Endodermal cell (in vitro differentiated cells): ENCODE data around the gene XKR8. TPM values are rescaled to one million over a fixed set of nuclear protein-coding genes. Genes with fewer than 3 reads are reported as not detected.
"Not testable (repeated sequence)": the region's sequence is repeated elsewhere in the genome, so short reads cannot be mapped to it uniquely, and the experiment has no call there.

Experiments used
- DNase-seq: peaks from one replicate; pipeline ENCODE4 v3.0.0-alpha.2; 2017
- H3K27ac ChIP-seq: 2 replicates; pipeline ENCODE4 v1.5.1; 2013; ENCODE audit warnings: mild to moderate bottlenecking, low read depth, low read length, moderate library complexity
- H3K27me3 ChIP-seq: 2 replicates; pipeline ENCODE4 v1.6.1; 2013; ENCODE audit warnings: mild to moderate bottlenecking, low read length, moderate library complexity; ENCODE audit not compliant: insufficient read depth, control insufficient read depth, poor library complexity, severe bottlenecking
- H3K36me3 ChIP-seq: 2 replicates; pipeline ENCODE4 v1.7.0; 2013; ENCODE audit warnings: mild to moderate bottlenecking, low read length, moderate library complexity; ENCODE audit not compliant: control insufficient read depth, insufficient read depth
- H3K4me1 ChIP-seq: one replicate; pipeline ENCODE4 v1.7.0; 2013; ENCODE audit warnings: low read length; ENCODE audit not compliant: control insufficient read depth, insufficient read depth
- H3K4me3 ChIP-seq: 2 replicates; pipeline ENCODE4 v1.5.1; 2013; ENCODE audit warnings: mild to moderate bottlenecking, low read length, moderate library complexity
- H3K9ac ChIP-seq: 2 replicates; pipeline ENCODE4 v1.6.1; 2013; ENCODE audit warnings: mild to moderate bottlenecking, low read length, moderate library complexity; ENCODE audit not compliant: poor library complexity, severe bottlenecking; ENCODE audit errors: extremely low read depth
- H3K9me3 ChIP-seq: 2 replicates; pipeline ENCODE4 v1.6.1; 2013; ENCODE audit warnings: mild to moderate bottlenecking, low read length, moderate library complexity; ENCODE audit not compliant: control insufficient read depth
- H3K27ac Mint-ChIP-seq: 2 replicates; pipeline ENCODE4 v1.8.0; 2020; ENCODE audit warnings: mixed read lengths
- H3K27me3 Mint-ChIP-seq: 2 replicates; pipeline ENCODE4 v1.8.0; 2021; ENCODE audit warnings: mild to moderate bottlenecking, mixed read lengths; ENCODE audit not compliant: insufficient read depth
- H3K36me3 Mint-ChIP-seq: 2 replicates; pipeline ENCODE4 v1.8.0; 2020; ENCODE audit warnings: low read depth, mixed read lengths
- H3K4me1 Mint-ChIP-seq: 2 replicates; pipeline ENCODE4 v1.8.0; 2020; ENCODE audit warnings: mixed read lengths
- H3K4me3 Mint-ChIP-seq: 2 replicates; pipeline ENCODE4 v1.8.0; 2020; ENCODE audit warnings: mild to moderate bottlenecking, moderate library complexity, mixed read lengths
- H3K9me3 Mint-ChIP-seq: 2 replicates; pipeline ENCODE4 v1.8.0; 2020; ENCODE audit warnings: mild to moderate bottlenecking, mixed read lengths
- WGBS, 2 experiments: methylation state at CpG; one replicate each; pipeline versions ENCODE4 v1.1.5 to v1.1.7; 2013; ENCODE audit warnings: missing lambda C conversion rate in 2 of 2, mixed read lengths in 1 of 2; ENCODE audit not compliant: insufficient coverage in 1 of 2, insufficient read length in 1 of 2; 5-methylcytosine and 5-hydroxymethylcytosine counted together
- total RNA-seq, 2 donors: library from RNA; stranded (reverse); fragmentation: NEBNext Ultra II Directional in 1 of 2; extraction: Animal tissue kit (Norgen Biotek cat#: 25700) in 1 of 2; gene quantifications; 2 replicates in 1 of 2; 3 replicates in 1 of 2; pipeline ENCODE4 v1.2.1, GENCODE V29; 2021
- TF ChIP-seq, protein P1 (sequence below): fragments of 200-600 bp; sonication (generic); conservative IDR thresholded peaks from 2 replicates; pipeline ENCODE4 v1.5.0; 2021; ENCODE audit warnings: antibody characterized with exemption, mild to moderate bottlenecking

Gene XKR8
- total RNA-seq, 2 donors from 2014 or later, result 17.5 to 17.7 TPM

DNA sequence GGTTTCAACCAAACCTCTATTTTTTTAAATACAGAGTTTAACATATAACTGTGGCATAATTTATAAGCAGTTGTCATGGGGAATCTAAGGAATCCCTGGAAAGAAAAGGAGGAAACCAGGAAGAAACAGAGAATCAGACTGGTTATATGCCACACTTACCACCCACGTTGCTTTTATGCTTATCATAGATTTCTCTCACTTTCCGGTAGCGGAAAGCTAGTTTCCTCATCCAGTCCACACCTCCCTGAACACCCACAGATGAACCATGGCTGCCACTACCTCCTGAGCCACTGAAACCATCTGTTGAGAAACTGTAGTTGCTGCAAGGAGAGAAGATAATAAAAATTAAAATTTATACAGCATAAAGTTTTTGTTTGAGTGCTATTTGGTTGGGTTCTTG, 33.5 kb downstream of the XKR8 start:
- TF ChIP-seq, protein P1, sequence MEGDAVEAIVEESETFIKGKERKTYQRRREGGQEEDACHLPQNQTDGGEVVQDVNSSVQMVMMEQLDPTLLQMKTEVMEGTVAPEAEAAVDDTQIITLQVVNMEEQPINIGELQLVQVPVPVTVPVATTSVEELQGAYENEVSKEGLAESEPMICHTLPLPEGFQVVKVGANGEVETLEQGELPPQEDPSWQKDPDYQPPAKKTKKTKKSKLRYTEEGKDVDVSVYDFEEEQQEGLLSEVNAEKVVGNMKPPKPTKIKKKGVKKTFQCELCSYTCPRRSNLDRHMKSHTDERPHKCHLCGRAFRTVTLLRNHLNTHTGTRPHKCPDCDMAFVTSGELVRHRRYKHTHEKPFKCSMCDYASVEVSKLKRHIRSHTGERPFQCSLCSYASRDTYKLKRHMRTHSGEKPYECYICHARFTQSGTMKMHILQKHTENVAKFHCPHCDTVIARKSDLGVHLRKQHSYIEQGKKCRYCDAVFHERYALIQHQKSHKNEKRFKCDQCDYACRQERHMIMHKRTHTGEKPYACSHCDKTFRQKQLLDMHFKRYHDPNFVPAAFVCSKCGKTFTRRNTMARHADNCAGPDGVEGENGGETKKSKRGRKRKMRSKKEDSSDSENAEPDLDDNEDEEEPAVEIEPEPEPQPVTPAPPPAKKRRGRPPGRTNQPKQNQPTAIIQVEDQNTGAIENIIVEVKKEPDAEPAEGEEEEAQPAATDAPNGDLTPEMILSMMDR, result no peak
- H3K9ac ChIP-seq, result no peak overlapping the region
- no peak overlapping the region for H3K27ac ChIP-seq
- Mint-ChIP-seq H3K4me1 (no peaks in the 10 kb centered on the region), H3K4me3 (no peak overlapping the region), H3K27me3 (no peaks in the 10 kb centered on the region), H3K9me3 (no peaks in the 10 kb centered on the region), H3K27ac (no peak overlapping the region), H3K36me3 (peaks cover 71% of the 10 kb centered on the region)
- no peaks in the 10 kb centered on the region for H3K9me3 ChIP-seq
- H3K4me1 ChIP-seq, result no peaks in the 10 kb centered on the region
- H3K36me3 ChIP-seq, result peaks cover 78% of the 10 kb centered on the region
- no peak overlapping the region for H3K4me3 ChIP-seq
- H3K27me3 ChIP-seq, result no peaks in the 10 kb centered on the region
- WGBS, 2 experiments, result 94% methylated on average over 3 of the region's 3 CpGs; no CpG with 5 or more reads in 1 of the 2 experiments
- no peak for DNase-seq

DNA sequence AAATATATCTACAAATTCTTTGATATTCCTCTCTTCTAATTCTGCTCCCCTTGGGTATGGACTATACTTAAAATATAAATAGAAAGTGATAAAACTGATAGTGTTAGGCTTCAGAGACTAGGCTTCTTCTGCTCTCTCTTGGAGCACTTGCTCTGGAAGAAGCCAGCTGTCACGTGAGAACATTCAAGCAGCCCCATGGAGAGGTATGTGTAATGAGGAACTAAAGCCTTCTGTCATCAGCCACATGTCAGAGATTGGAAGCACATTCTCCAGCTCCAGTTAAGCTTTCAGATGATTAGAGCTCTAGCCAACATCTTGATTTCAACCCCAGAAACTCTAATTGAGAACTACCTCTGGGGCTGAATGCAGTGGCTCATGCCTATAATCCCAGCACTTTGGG, 34.3 kb downstream of the XKR8 start:
- TF ChIP-seq, protein P1, result no peak
- DNase-seq, result no peak
- H3K27me3 ChIP-seq, result no peaks in the 10 kb centered on the region
- Mint-ChIP-seq H3K27ac (no peak overlapping the region), H3K9me3 (no peaks in the 10 kb centered on the region), H3K4me1 (no peaks in the 10 kb centered on the region), H3K4me3 (no peak overlapping the region), H3K27me3 (no peaks in the 10 kb centered on the region), H3K36me3 (peaks cover 67% of the 10 kb centered on the region)
- H3K36me3 ChIP-seq, result peaks cover 75% of the 10 kb centered on the region
- no peaks in the 10 kb centered on the region for H3K4me1 ChIP-seq
- H3K9ac ChIP-seq, result no peak overlapping the region
- no peak overlapping the region for H3K4me3 ChIP-seq
- no peak overlapping the region for H3K27ac ChIP-seq
- H3K9me3 ChIP-seq, result no peaks in the 10 kb centered on the region
- WGBS, 2 experiments, result 90% methylated on average over 1 of the region's 1 CpG; no CpG with 5 or more reads in 1 of the 2 experiments

DNA sequence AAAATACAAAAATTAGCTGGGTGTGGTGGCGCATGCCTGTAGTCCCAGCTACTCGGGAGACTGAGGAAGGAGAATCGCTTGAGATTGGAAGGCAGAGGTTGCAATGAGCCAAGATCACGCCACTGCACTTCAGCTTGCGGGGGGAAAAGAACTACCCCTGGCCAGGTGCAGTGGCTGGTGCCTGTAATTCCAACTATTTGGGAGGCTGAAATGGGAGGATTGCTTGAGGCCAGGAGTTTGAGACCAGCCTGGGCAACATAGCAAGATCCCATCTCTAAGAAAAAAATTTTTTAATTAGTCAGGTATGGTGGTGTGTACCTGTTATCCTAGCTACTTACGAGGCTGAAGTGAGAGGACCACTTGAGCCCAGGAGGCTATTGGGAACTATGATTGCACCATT, 34.8 kb downstream of the XKR8 start:
- H3K36me3 ChIP-seq, result peaks cover 75% of the 10 kb centered on the region
- H3K9me3 ChIP-seq, H3K4me1 Mint-ChIP-seq, H3K4me3 Mint-ChIP-seq, H3K27ac ChIP-seq, H3K9ac ChIP-seq, H3K9me3 Mint-ChIP-seq, H3K4me3 ChIP-seq, H3K27me3 Mint-ChIP-seq, H3K27me3 ChIP-seq, DNase-seq, H3K27ac Mint-ChIP-seq, H3K4me1 ChIP-seq: not testable (repeated sequence)
- WGBS, 2 experiments, result 91 to 94% methylated on average over 5 to 6 of the region's 6 CpGs
- peaks cover 66% of the 10 kb centered on the region for H3K36me3 Mint-ChIP-seq

DNA sequence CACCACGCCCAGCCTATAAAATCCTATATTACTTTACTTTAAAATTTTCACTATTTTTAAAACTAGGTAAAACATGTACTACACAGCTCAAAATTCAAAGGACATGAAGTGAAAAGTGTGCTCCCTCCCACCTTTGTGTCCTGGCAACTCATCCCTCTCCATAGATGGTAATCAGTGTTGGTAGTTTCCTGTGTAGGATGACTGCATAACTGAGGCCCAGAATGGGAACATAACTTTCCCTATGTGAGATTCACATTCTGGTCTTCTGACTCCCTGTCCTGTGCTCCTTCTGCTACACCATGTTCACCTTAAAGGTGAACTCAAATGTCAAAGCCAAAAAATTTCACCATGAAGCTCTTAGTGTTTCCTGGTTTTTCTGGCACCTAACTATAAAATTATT, 39.3 kb downstream of the XKR8 start:
- TF ChIP-seq, protein P1, result no peak
- WGBS, 2 experiments, result 40 to 44% methylated on average over 1 of the region's 1 CpG
- H3K4me3 ChIP-seq, result no peak overlapping the region
- Mint-ChIP-seq H3K4me1 (no peaks in the 10 kb centered on the region), H3K9me3 (no peaks in the 10 kb centered on the region), H3K36me3 (peaks cover 51% of the 10 kb centered on the region), H3K4me3 (no peak overlapping the region), H3K27ac (no peak overlapping the region), H3K27me3 (no peaks in the 10 kb centered on the region)
- no peaks in the 10 kb centered on the region for H3K27me3 ChIP-seq
- H3K9ac ChIP-seq, result no peak overlapping the region
- no peaks in the 10 kb centered on the region for H3K4me1 ChIP-seq
- H3K36me3 ChIP-seq, result peaks cover 64% of the 10 kb centered on the region
- H3K9me3 ChIP-seq, result no peaks in the 10 kb centered on the region
- no peak overlapping the region for H3K27ac ChIP-seq
- DNase-seq, result no peak
